IPS-NIHi7 (cell line): ENCODE measurements around the gene ADRB2.
"Not testable (repeated sequence)": the region's sequence is repeated elsewhere in the genome, so short reads cannot be mapped to it uniquely, and the experiment has no call there.

Experiments
- DNase-seq: peaks from one replicate; pipeline ENCODE4 v3.0.0; 2012; ENCODE audit warnings: mixed read lengths; ENCODE audit errors: extremely low spot score

ADRB2 gene

DNA sequence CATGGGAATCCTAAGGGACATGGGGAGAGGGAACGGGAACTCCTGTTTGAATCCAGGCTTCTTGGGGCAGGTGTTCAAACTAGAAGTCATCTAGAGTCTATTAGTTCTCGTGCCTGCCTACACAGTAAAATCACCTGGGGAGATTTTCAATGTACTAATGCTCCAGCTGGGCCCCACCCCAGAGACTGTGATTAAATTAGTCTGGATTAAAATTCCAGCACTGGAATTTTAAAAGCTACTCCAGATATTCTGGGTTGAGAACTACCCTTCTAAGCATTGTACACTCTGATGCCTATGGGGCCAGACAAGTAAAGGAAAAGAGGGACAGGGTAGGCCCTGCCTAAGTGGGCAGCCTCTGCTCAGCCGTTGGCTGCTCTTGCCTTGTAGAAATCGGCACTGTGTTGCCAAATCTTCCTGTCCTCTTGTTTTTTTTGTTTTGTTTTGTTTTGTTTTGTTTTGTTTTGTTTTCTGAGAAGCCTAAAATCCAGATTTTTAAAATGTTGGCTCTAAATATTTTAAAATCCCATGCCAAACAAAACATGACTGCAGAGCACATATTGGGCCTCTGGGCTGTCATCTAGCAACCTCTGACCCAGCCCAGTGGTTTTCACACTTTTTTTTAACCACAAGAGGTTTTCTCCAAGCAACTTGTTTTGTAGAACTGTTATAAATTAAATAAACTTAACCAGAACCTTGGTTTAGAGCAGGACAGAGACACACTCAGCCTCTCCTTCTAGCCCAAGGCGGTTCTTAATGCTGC, 29.0 kb downstream of the ADRB2 start:
- DNase-seq, result no peak

GRCh38 chr5:148856009-148856367, 29.6 kb downstream of the ADRB2 start:
- DNase-seq, result no peak

- no peak for DNase-seq
These were observed 30.0 kb downstream of the ADRB2 start for GRCh38 chr5:148856424-148856823.

DNA sequence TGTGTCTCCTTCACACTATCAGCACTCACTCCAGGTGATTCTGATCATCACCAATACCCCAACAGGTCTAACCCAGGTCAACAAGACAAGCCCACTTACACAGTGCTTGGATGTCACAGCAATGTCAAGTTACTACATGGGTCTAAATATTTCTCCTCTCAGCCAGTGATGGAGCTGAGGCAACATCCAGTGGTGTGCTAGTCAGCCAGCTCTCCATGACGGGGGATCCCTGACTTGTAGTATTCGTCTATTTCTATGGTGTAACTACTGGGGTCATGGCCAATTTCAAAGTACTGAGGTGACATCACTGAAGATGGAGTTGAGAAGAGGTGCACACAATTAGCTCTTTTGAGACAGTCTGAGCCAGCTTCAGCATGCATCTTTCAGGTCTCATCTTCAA, 31.1 kb downstream of the ADRB2 start:
- no peak for DNase-seq

DNA sequence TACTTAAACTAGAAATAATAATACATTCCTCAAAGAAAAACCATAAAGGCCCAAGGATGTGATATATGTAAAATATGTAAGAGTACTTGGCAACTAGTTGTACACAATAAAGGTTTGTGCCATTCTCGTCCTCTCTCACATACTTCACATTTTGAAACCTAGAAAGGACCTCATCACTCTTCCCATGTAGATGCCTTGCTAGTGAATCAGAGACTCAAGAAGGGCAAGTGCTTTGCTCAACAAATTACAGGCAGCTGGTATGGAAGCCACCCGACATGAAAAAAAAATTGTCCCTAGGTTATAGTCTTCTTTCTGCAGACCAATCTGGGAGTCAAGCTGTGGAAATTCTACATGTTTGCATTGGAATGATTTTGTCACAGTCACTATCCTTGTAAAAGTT, 31.7 kb downstream of the ADRB2 start:
- DNase-seq, result no peak

DNA sequence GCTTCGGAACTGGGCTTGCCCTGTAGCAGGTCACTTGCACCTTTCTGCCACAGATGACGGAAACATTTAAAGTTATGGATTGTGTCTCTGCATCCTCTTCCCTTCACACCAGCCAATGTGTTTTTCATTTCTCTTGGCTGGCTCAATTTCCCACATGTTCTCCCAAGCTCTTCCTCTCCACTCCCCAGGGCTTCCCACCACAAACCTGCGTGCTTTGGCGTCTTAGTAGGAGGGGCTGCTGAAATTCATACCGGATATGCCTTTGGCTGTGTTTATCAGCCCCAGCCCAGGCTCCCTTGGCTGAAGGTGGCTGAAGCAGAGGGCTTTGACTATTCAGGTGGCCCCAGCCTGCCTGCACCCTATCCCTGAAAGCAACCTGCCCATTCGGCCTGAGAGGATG, 32.1 kb downstream of the ADRB2 start:
- no peak for DNase-seq

DNA sequence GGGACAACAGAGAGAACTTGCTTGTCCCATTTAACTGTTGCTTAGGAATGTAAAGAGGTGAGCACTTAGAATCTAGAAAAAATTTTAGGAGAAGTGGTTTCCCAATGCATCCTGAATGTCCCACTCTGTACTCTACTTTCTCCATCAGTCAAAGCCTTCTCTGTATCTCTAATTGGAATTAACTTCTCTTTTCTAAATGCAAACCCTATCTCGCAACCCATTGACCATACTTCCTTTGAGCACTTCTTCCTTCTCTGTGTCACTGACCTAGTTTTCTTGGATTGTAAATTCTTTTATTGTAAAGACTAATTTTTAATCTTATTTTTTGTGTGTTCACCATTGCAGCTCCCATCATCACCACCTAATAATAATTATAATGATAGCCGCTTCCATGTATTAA, 33.3 kb downstream of the ADRB2 start:
- DNase-seq, result no peak

GRCh38 chr5:148860599-148860998, 34.2 kb downstream of the ADRB2 start:
- no peak for DNase-seq

DNA sequence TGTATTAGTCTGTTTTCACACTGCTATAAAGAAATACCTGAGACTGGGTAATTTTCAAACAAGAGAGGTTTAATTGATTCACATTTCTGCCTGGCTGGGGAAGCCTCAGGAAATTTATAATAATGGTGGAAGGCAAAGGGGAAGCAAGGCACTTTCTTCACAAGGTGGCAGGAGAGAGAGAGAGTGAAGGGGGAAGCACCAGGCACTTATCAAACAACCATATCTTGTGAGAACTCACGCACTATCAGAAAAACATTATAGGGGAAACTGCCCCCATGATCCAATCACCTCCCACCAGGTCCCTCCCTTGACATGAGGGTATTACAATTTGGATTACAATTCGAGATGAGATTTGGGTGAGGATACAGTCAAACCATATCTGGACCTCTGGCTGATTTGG, 34.7 kb downstream of the ADRB2 start:
- DNase-seq, result no peak

- DNase-seq, result no peak
These were observed 35.3 kb downstream of the ADRB2 start for GRCh38 chr5:148861696-148862095.

- DNase-seq, result no peak
These were observed 37.9 kb downstream of the ADRB2 start for GRCh38 chr5:148864113-148864841.

- no peak for DNase-seq
These were observed 39.6 kb downstream of the ADRB2 start for GRCh38 chr5:148866024-148866423.

- no peak for DNase-seq
These were observed 46.7 kb downstream of the ADRB2 start for GRCh38 chr5:148873120-148873519.

DNA sequence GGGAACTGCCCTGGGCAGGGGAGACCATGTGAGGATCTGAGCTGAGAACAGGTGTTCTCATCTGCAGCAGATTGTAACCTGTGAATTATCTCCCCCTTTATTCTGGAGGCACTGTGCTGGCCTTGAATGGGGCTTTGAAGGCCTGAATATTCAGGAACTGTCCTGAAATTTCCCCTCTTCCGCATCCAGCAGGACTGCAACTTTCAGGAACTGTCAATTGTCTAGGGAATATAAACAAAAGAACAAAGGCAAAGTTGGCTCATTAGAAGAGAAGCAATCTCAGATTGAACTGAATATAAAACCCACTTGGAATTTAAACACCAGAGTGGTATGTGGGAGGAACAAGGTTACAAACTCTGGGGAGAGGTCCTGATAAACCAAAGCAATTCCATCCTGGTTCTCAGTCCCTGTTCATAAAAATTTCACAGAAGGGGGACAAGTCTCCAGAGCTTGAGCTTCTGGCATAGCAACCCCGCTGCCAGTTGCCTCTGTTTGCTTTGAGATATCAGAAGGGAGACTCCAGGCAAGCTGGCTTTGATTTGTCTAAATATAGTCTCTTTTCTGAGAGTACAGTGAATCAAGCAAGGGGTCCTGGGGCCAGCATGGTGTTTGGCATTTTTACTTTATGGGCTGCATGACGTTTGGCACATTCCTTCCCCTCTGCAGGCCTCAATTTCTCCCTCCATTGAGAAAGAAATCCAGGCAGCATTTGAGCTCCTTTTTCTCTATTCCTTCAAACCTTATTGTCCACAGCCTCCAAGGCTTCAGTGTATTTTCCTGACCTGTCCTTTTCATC, 47.5 kb downstream of the ADRB2 start:
- no peak for DNase-seq

- DNase-seq, result no peak
These were observed 48.9 kb downstream of the ADRB2 start for GRCh38 chr5:148875205-148875875.

DNA sequence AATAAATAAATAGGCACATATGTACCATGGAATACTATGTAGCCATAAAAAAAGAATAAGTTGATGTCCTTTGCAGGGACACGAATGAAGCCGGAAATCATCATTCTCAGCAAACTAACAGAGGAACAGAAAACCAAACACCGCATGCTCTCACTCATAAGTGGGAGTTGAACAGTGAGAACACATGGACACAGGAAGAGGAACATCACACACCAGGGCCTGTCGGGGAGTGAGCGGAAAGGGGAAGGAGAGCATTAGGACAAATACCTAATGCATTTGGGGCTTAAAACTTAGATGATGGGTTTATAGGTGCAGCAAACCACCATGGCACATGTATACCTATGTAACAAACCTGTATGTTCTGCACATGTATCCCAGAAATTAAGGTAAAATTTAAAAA, 51.0 kb downstream of the ADRB2 start:
- DNase-seq, result not testable (repeated sequence)
